Adrenal gland (tissue), 12 donors: ENCODE results near the gene TMEM42. TPM values are rescaled to one million over a fixed set of nuclear protein-coding genes. Genes with fewer than 3 reads are reported as not detected.
"Not testable (repeated sequence)": the region's sequence is repeated elsewhere in the genome, so short reads cannot be mapped to it uniquely, and the experiment has no call there.

Experiments used
- DNase-seq, 7 donors: peaks; one replicate each; pipeline ENCODE4 v3.0.0-alpha.2; 2019 to 2020
- H3K27ac ChIP-seq, 5 donors: fragments of 200-600 bp; sonication (generic) in 4 of 5; 1 replicate in 3 of 5; 2 replicates in 2 of 5; pipeline versions ENCODE4 v1.5.1 to v1.8.0; 2016 to 2020; ENCODE audit warnings: mild to moderate bottlenecking in 1 of 5
- H3K27me3 ChIP-seq: fragments of 200-600 bp; 2 replicates; pipeline ENCODE4 v1.8.0; 2021
- H3K36me3 ChIP-seq, 2 donors: fragments of 200-600 bp; replicated peaks in 1 of 2; 1 replicate in 1 of 2; 2 replicates in 1 of 2; pipeline versions ENCODE4 v1.5.1 to v1.8.0; 2018 to 2022
- H3K4me1 ChIP-seq, 2 donors: fragments of 200-600 bp; replicated peaks in 1 of 2; 1 replicate in 1 of 2; 2 replicates in 1 of 2; pipeline versions ENCODE4 v1.5.1 to v1.8.0; 2018 to 2021
- H3K4me3 ChIP-seq, 4 donors: fragments of 200-600 bp; sonication (generic) in 3 of 4; one replicate each; pipeline ENCODE4 v1.5.1; 2016 to 2018
- H3K9me3 ChIP-seq, 3 donors: fragments of 200-600 bp; sonication (generic) in 1 of 3; replicated peaks in 1 of 3; 1 replicate in 2 of 3; 2 replicates in 1 of 3; pipeline versions ENCODE4 v1.5.1 to v1.8.0; 2016 to 2021
- CTCF ChIP-seq, 6 experiments: fragments of 450-650 bp in 4 of 6; fragments of 200-600 bp in 2 of 6; sonication (generic) in 1 of 6; IDR thresholded peaks; 1 replicate in 5 of 6; 2 replicates in 1 of 6; pipeline versions ENCODE4 v1.5.1 to v1.8.0; 2016 to 2021; ENCODE audit warnings: antibody characterized with exemption in 6 of 6, mild to moderate bottlenecking in 2 of 6, moderate library complexity in 1 of 6
- POLR2A ChIP-seq, 2 donors: fragments of 450-650 bp; IDR thresholded peaks; one replicate each; pipeline ENCODE4 v1.6.1; 2017; ENCODE audit warnings: antibody characterized with exemption in 2 of 2, mild to moderate bottlenecking in 2 of 2, moderate library complexity in 1 of 2
- WGBS, 4 donors: extraction: QIAGEN DNeasy Blood & Tissue Kit in 2 of 4; methylation state at CpG; one replicate each; pipeline versions ENCODE4 v1.1.5 to v1.1.7; 2013 to 2017; 5-methylcytosine and 5-hydroxymethylcytosine counted together
- intact Hi-C, 2 donors: fragments of 100-400 bp; cut with DNase I; formaldehyde crosslinking; loops; one replicate each; pipeline versions ENCODE4 v1.14.1 to v1.15.0; 2022 to 2023
- polyA plus RNA-seq, 3 donors: library from polyadenylated mRNA; stranded (reverse); fragments of 200-250 nt in 2 of 3; fragments of 350-450 nt in 1 of 3; fragmentation: Illumina TruSeq in 1 of 3; extraction: RNeasy Lipid Tissue Mini Kit (QIAGEN cat#74804) in 1 of 3; gene quantifications; one replicate each; pipeline ENCODE4 v1.2.3, GENCODE V29; 2013 to 2014
- total RNA-seq, 9 donors: library from RNA; depleted of rRNA in 4 of 9; stranded (reverse); fragments of >200 nt in 4 of 9; fragments of 120-200 nt in 1 of 9; fragmentation: NEBNext Ultra II Directional in 1 of 9; extraction: Animal tissue kit (Norgen Biotek cat#: 25700) in 1 of 9; gene quantifications; one replicate each; pipeline versions ENCODE4 v1.1.0 to v1.2.4, GENCODE V29; 2013 to 2023
- donor health status: healthy with polysubstance abuse.
- donor health status: Bipolar disorder and iron deficiency.
- donor health status: DM: yes; HTN: yes; CAD: no.
- donor health status: DM: no; HTN: no; CAD: no.
- donor health status: DM: no; HTN: no; CAD: no.
- donor health status: DM: yes; HTN: yes; CAD: no.

TMEM42 gene
- total and polyA plus RNA-seq, 12 donors, result 7.5 to 41.7 (median 29.5) TPM

GRCh38 chr3:44845528-44846520 is 15.9 kb upstream of the TMEM42 start:
- Histone ChIP-seq H3K27me3 (no peaks in the 10 kb centered on the region), H3K36me3 (no peaks in the 10 kb centered on the region), H3K27ac (peak overlapping the region in 4 of 5 donors; percentile 11 to 70 (median 38)), H3K9me3 (no peaks in the 10 kb centered on the region), H3K4me3 (no peak overlapping the region), H3K4me1 (peaks cover 3 to 11% of the 10 kb centered on the region in 2 donors)
- intact Hi-C loops, result no loop called here
- DNase-seq, result peak in 6 of 7 donors; percentile 35 to 82 (median 72)
- TF ChIP-seq CTCF (IDR thresholded peaks at IDR 0.05) (no peak), POLR2A (IDR thresholded peaks at IDR 0.05) (no peak)
- 54 to 61% (median 56%) methylated on average over 7 of the region's 7 CpGs for whole genome bisulfite sequencing, 4 donors

GRCh38 chr3:44848634-44849033 is 13.1 kb upstream of the TMEM42 start:
- Histone ChIP-seq H3K4me1 (peaks cover 3 to 11% of the 10 kb centered on the region in 2 donors), H3K4me3 (no peak overlapping the region), H3K36me3 (no peaks in the 10 kb centered on the region), H3K27me3 (no peaks in the 10 kb centered on the region), H3K9me3 (no peaks in the 10 kb centered on the region), H3K27ac (no peak overlapping the region)
- no peak for DNase-seq
- no peak for TF ChIP-seq CTCF (IDR thresholded peaks at IDR 0.05)
- no peak for TF ChIP-seq POLR2A (IDR thresholded peaks at IDR 0.05)
- intact Hi-C loops, result no loop called here
- WGBS, 4 donors, result 77 to 88% (median 83%) methylated on average over 1 of the region's 1 CpG

- DNase-seq, H3K27me3 ChIP-seq, H3K27ac ChIP-seq, H3K36me3 ChIP-seq, H3K4me3 ChIP-seq, H3K9me3 ChIP-seq, intact Hi-C loops, H3K4me1 ChIP-seq: not testable (repeated sequence)
- WGBS, 4 donors, result 97 to 99% (median 98%) methylated on average over 6 of the region's 6 CpGs
Measured at GRCh38 chr3:44856663-44857062, 5.0 kb upstream of the TMEM42 start.

- H3K36me3 ChIP-seq, result no peaks in the 10 kb centered on the region
- H3K27ac ChIP-seq, result no peak overlapping the region
- H3K4me3 ChIP-seq, result no peak overlapping the region
- WGBS, 4 donors, result 91 to 97% (median 94%) methylated on average over 4 of the region's 4 CpGs
- no peaks in the 10 kb centered on the region for H3K27me3 ChIP-seq
- no peak for DNase-seq
- intact Hi-C loops, result loop anchor here in 1 of 2 donors (5.0 to 10.0 kb wide), 2 partner anchors 95 to 132 kb away; partner anchors contain the start of genes KIAA1143 and KIF15
- TF ChIP-seq CTCF (IDR thresholded peaks at IDR 0.05) (no peak), POLR2A (IDR thresholded peaks at IDR 0.05) (no peak)
- peaks cover 0 to 11% of the 10 kb centered on the region in 2 donors for H3K4me1 ChIP-seq
- H3K9me3 ChIP-seq, result no peaks in the 10 kb centered on the region
Measured at GRCh38 chr3:44860117-44860516, 1.6 kb upstream of the TMEM42 start.
